Left ventricle myocardium inferior (tissue), 1 donor: ENCODE measurements around the gene ARHGAP42. TPM values are rescaled to one million over a fixed set of nuclear protein-coding genes. Genes with fewer than 3 reads are reported as not detected.

Source experiments
- DNase-seq: peaks from one replicate; pipeline ENCODE4 v3.0.0-alpha.2; 2020
- H3K27ac ChIP-seq: fragments of 200-600 bp; replicated peaks from 2 replicates; pipeline ENCODE4 v1.8.0; 2021
- H3K27me3 ChIP-seq: fragments of 200-600 bp; 2 replicates; pipeline ENCODE4 v1.8.0; 2021; ENCODE audit warnings: low read depth
- H3K36me3 ChIP-seq: fragments of 200-600 bp; 2 replicates; pipeline ENCODE4 v1.8.0; 2021
- H3K4me1 ChIP-seq: fragments of 200-600 bp; 2 replicates; pipeline ENCODE4 v1.8.0; 2021
- H3K4me3 ChIP-seq: fragments of 200-600 bp; 2 replicates; pipeline ENCODE4 v1.8.0; 2021; ENCODE audit warnings: mild to moderate bottlenecking, moderate library complexity
- H3K9me3 ChIP-seq: fragments of 200-600 bp; replicated peaks from 2 replicates; pipeline ENCODE4 v1.8.0; 2021
- CTCF ChIP-seq: fragments of 200-600 bp; IDR thresholded peaks from 2 replicates; pipeline ENCODE4 v1.8.0; 2021; ENCODE audit warnings: antibody characterized with exemption, mild to moderate bottlenecking, borderline replicate concordance
- intact Hi-C: fragments of 100-400 bp; cut with micrococcal nuclease; formaldehyde crosslinking; loops from one replicate; pipeline ENCODE4 v1.11.0; 2022
- total RNA-seq: library from RNA; stranded (reverse); fragmentation: NEBNext Ultra II Directional; extraction: Animal tissue kit (Norgen Biotek cat#: 25700); gene quantifications from one replicate; pipeline ENCODE4 v1.2.1, GENCODE V29; 2021
- donor health status: DM: no; HTN: yes; CAD: no; lungs with severe emphysema.

ARHGAP42 gene
- total RNA-seq, 1 donor from 2014 or later = 11.1 TPM

GRCh38 chr11:100687630-100688395 is 725 bp downstream of the ARHGAP42 start:
- Histone ChIP-seq H3K27ac (peak overlapping the region; percentile 89), H3K27me3 (no peaks in the 10 kb centered on the region), H3K4me1 (peaks cover 53% of the 10 kb centered on the region), H3K36me3 (no peaks in the 10 kb centered on the region), H3K4me3 (peak overlapping the region; percentile 81), H3K9me3 (no peaks in the 10 kb centered on the region)
- DNase-seq = peak; percentile 31
- intact Hi-C loops = loop anchor here (10.0 kb wide), 2 partner anchors 137 to 247 kb away; no protein-coding TSS in a partner anchor
- peak; percentile 75 for TF ChIP-seq CTCF

- Histone ChIP-seq H3K9me3 (no peaks in the 10 kb centered on the region), H3K4me1 (peaks cover 42% of the 10 kb centered on the region), H3K4me3 (peak overlapping the region; percentile 81), H3K36me3 (no peaks in the 10 kb centered on the region), H3K27ac (peak overlapping the region; percentile 89), H3K27me3 (no peaks in the 10 kb centered on the region)
- no peak for TF ChIP-seq CTCF
- DNase-seq = no peak
- intact Hi-C loops = loop anchor here (10.0 kb wide), 2 partner anchors 136 to 246 kb away; no protein-coding TSS in a partner anchor
These were observed 2.1 kb downstream of the ARHGAP42 start for GRCh38 chr11:100689141-100689540.

GRCh38 chr11:100691896-100692653 is 5.0 kb downstream of the ARHGAP42 start:
- H3K4me3 ChIP-seq = no peak overlapping the region
- no peak for DNase-seq
- no peaks in the 10 kb centered on the region for H3K27me3 ChIP-seq
- H3K27ac ChIP-seq = no peak overlapping the region
- no peaks in the 10 kb centered on the region for H3K9me3 ChIP-seq
- no peak for TF ChIP-seq CTCF
- no peaks in the 10 kb centered on the region for H3K36me3 ChIP-seq
- intact Hi-C loops = no loop called here
- H3K4me1 ChIP-seq = peaks cover 29% of the 10 kb centered on the region

DNA sequence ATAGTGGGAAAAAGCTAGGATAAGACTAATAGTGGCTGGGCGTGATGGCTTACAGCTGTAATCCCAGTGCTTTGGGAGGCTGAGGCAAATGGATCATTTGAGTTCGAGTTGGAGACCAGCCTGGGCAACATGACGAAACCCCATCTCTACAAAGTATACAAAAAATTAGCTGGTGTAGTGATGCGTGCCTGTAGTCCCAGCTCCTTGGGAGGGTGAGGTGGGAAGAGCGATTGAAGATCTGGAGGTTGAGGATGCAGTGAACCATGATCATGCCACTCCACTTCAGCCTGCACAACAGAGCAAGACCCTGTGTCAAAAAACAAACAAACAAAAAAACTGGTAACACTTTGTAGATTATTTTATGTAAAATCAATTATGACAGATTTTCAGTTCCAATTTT is 8.8 kb downstream of the ARHGAP42 start:
- no peaks in the 10 kb centered on the region for H3K9me3 ChIP-seq
- TF ChIP-seq CTCF = no peak
- no peak for DNase-seq
- H3K27ac ChIP-seq = no peak overlapping the region
- intact Hi-C loops = no loop called here
- H3K27me3 ChIP-seq = no peaks in the 10 kb centered on the region
- peaks cover 6% of the 10 kb centered on the region for H3K36me3 ChIP-seq
- H3K4me1 ChIP-seq = no peaks in the 10 kb centered on the region
- H3K4me3 ChIP-seq = no peak overlapping the region

GRCh38 chr11:100703139-100703538 is 16.1 kb downstream of the ARHGAP42 start:
- no peak for TF ChIP-seq CTCF
- DNase-seq = no peak
- Histone ChIP-seq H3K4me1 (peaks cover 7% of the 10 kb centered on the region), H3K9me3 (peaks cover 2% of the 10 kb centered on the region), H3K36me3 (peaks cover 11% of the 10 kb centered on the region), H3K27ac (no peak overlapping the region), H3K4me3 (no peak overlapping the region), H3K27me3 (no peaks in the 10 kb centered on the region)
- intact Hi-C loops = no loop called here
